ENCODE data around the gene AOAH.
A peak's percentile ranks its signal among the peaks of the same experiment; 100 is the strongest.

AOAH gene

GRCh38 chr7:36690514-36691187, 33.6 kb downstream of the AOAH start:
- DNase-seq: no peak

GRCh38 chr7:36690041-36690440, 34.3 kb downstream of the AOAH start:
- no peak for DNase-seq

- DNase-seq: peak; percentile 68
Observed at GRCh38 chr7:36686499-36686898, 37.8 kb downstream of the AOAH start.

- no peak for DNase-seq
Observed at GRCh38 chr7:36684954-36685353, 39.3 kb downstream of the AOAH start.

GRCh38 chr7:36683695-36684357, 40.5 kb downstream of the AOAH start:
- DNase-seq: peak; percentile 19

GRCh38 chr7:36683111-36683510, 41.2 kb downstream of the AOAH start:
- no peak for DNase-seq

GRCh38 chr7:36682102-36682501, 42.2 kb downstream of the AOAH start:
- no peak for DNase-seq

- peak; percentile 87 for DNase-seq
Observed at GRCh38 chr7:36677769-36678437, 46.4 kb downstream of the AOAH start.

- DNase-seq: no peak
Observed at GRCh38 chr7:36673703-36674102, 50.6 kb downstream of the AOAH start.

GRCh38 chr7:36671432-36671829, 52.9 kb downstream of the AOAH start:
- no peak for DNase-seq

- DNase-seq: peak; percentile 77
Observed at GRCh38 chr7:36670585-36671431, 53.5 kb downstream of the AOAH start.

GRCh38 chr7:36668750-36669149, 55.5 kb downstream of the AOAH start:
- DNase-seq: no peak

GRCh38 chr7:36668080-36668479, 56.2 kb downstream of the AOAH start:
- DNase-seq: no peak

- DNase-seq: no peak
Observed at GRCh38 chr7:36667007-36667745, 57.1 kb downstream of the AOAH start.

GRCh38 chr7:36663481-36663880, 60.8 kb downstream of the AOAH start:
- no peak for DNase-seq

- no peak for DNase-seq
Observed at GRCh38 chr7:36661135-36661840, 63.0 kb downstream of the AOAH start.

- DNase-seq: no peak
Observed at GRCh38 chr7:36659638-36660341, 64.5 kb downstream of the AOAH start.

- DNase-seq: no peak
Observed at GRCh38 chr7:36659172-36659516, 65.2 kb downstream of the AOAH start.

GRCh38 chr7:36658335-36659171, 65.7 kb downstream of the AOAH start:
- no peak for DNase-seq

GRCh38 chr7:36657036-36657660, 67.1 kb downstream of the AOAH start:
- DNase-seq: no peak

Measured in stimulated activated CD4-positive, alpha-beta T cell treated with anti-CD3 and anti-CD28 coated beads, Interleukin-4, amount 100 ng/mL, for 24 hours (primary cell).